Effector memory CD8-positive, alpha-beta T cell (primary cell): Measurements from ENCODE around the gene PPP2R2C.

Experiments used
- ATAC-seq: fragments of 150-1000 bp; cut with Tn5 transposase; replicated peaks from 2 replicates; pipeline ENCODE4 v1.10.0; 2021; ENCODE audit warnings: mild to moderate bottlenecking, moderate library complexity
- DNase-seq, 3 experiments: peaks; one replicate each; pipeline ENCODE4 v3.0.0; 2021
- H3K27ac Mint-ChIP-seq, 2 donors: one replicate each; pipeline ENCODE4 v1.8.0; 2022; ENCODE audit warnings: mild to moderate bottlenecking in 2 of 2, mixed read lengths in 2 of 2, moderate library complexity in 2 of 2
- H3K27me3 Mint-ChIP-seq, 2 donors: one replicate each; pipeline ENCODE4 v1.8.0; 2022; ENCODE audit warnings: mixed read lengths in 2 of 2
- H3K36me3 Mint-ChIP-seq: one replicate; pipeline ENCODE4 v1.8.0; 2022; ENCODE audit warnings: mild to moderate bottlenecking, moderate library complexity, mixed read lengths; ENCODE audit not compliant: insufficient read depth
- H3K4me1 Mint-ChIP-seq, 2 donors: one replicate each; pipeline ENCODE4 v1.8.0; 2022; ENCODE audit warnings: low read depth in 2 of 2, mixed read lengths in 2 of 2
- H3K4me3 Mint-ChIP-seq, 2 donors: one replicate each; pipeline ENCODE4 v1.8.0; 2022; ENCODE audit warnings: mild to moderate bottlenecking in 2 of 2, mixed read lengths in 2 of 2, moderate library complexity in 2 of 2
- H3K9me3 Mint-ChIP-seq, 2 donors: one replicate each; pipeline ENCODE4 v1.8.0; 2022; ENCODE audit warnings: mixed read lengths in 2 of 2

The PPP2R2C gene

GRCh38 chr4:6469898-6470501, 2.4 kb downstream of the PPP2R2C start:
- H3K36me3 Mint-ChIP-seq: no peaks in the 10 kb centered on the region
- ATAC-seq: no peak
- no peaks in the 10 kb centered on the region for H3K9me3 Mint-ChIP-seq
- peak overlapping the region; percentile 55 to 62 for H3K4me3 Mint-ChIP-seq
- H3K4me1 Mint-ChIP-seq: peaks cover 0 to 3% of the 10 kb centered on the region in 2 donors
- H3K27me3 Mint-ChIP-seq: peaks cover 64 to 77% of the 10 kb centered on the region in 2 donors
- no peak for DNase-seq
- peak overlapping the region in 1 of 2 donors; percentile 32 for H3K27ac Mint-ChIP-seq

- H3K27me3 Mint-ChIP-seq: peaks cover 63 to 77% of the 10 kb centered on the region in 2 donors
- no peaks in the 10 kb centered on the region for H3K36me3 Mint-ChIP-seq
- H3K4me1 Mint-ChIP-seq: peaks cover 0 to 3% of the 10 kb centered on the region in 2 donors
Measured at GRCh38 chr4:6469144-6469543, 3.3 kb downstream of the PPP2R2C start.

DNA sequence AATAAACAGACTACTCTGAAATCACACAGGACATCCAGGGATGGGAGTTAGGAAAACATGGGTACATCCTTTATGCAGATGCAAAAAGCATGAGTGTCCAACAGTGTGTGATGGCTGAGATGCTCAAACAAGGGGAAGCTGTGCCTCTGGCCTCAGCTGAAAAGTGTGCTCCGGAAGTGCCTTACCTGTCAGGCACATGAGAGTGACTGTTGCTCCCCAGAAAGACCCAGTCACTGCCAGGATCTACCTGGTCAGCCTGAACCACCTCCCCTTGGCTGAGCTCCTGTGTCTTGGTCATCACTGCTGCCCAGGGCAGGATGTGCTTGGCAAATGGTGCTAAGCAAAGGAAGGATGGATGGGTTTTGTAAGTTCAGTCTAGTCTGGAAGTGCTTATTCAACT, 4.0 kb downstream of the PPP2R2C start:
- DNase-seq (no peak), ATAC-seq (no peak)
- Mint-ChIP-seq H3K4me1 (peaks cover 0 to 3% of the 10 kb centered on the region in 2 donors), H3K4me3 (no peak overlapping the region), H3K27me3 (peaks cover 63 to 77% of the 10 kb centered on the region in 2 donors), H3K9me3 (no peaks in the 10 kb centered on the region), H3K36me3 (no peaks in the 10 kb centered on the region), H3K27ac (no peak overlapping the region)

More at GRCh38 chr4:6469144-6469543, 3.3 kb downstream of the PPP2R2C start:
- no peaks in the 10 kb centered on the region for H3K9me3 Mint-ChIP-seq
- no peak for ATAC-seq
- peak overlapping the region in 1 of 2 donors; percentile 9 for H3K4me3 Mint-ChIP-seq
- no peak overlapping the region for H3K27ac Mint-ChIP-seq
- no peak for DNase-seq

DNA sequence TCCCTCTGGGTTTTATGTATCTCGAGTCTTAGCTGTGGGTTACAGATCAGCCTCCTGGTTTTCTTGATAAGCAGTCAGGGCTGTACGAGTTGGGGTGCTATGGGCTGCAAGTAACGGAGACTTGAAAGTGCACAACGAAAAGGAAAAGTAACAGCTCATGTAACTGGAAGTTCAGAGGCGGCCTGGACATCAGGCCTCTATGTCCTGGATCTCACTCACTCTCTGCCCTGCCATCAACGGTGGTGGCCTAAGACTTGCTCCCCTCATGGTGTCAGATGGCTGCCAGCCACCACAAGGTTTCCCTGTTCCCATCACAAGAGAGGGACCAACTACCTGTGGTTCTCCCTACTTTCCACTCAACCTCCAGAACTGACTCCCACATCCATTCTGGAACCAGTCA, 4.8 kb downstream of the PPP2R2C start:
- peaks cover 55 to 74% of the 10 kb centered on the region in 2 donors for H3K27me3 Mint-ChIP-seq
- H3K27ac Mint-ChIP-seq: no peak overlapping the region
- H3K36me3 Mint-ChIP-seq: no peaks in the 10 kb centered on the region
- H3K9me3 Mint-ChIP-seq: no peaks in the 10 kb centered on the region
- DNase-seq (no peak), ATAC-seq (no peak)
- H3K4me1 Mint-ChIP-seq: peaks cover 0 to 3% of the 10 kb centered on the region in 2 donors
- no peak overlapping the region for H3K4me3 Mint-ChIP-seq

DNA sequence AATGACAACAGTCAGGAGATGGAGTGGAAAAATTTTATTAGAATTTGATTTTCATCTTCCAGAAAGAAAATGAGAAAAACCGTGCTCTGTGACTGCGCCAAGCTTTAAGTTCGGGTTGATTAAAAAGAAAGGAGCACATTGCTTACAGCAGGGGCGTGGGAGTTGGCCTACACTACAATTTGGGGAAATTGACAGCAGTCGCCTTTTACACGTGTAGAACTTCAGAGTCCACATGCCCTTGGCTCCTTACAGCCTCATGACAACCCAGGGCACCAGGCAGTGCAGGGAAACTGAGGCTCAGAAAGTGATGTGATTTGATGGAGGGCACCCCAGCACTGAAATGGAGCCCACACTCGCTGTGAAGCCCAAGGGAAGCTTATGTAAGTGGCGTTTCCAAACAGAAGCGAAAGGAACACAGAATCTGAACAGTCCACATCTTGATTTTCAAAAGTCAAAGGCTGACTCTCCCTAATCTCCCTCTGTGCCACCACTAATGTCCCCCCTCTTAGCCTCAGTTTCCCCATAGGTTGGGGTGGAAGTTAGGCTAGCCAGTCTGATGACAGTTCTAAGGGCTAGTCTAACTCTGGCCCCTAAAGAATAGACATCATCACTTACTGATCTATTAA, 5.5 kb downstream of the PPP2R2C start:
- ATAC-seq (no peak), DNase-seq (no peak)
- Mint-ChIP-seq H3K4me3 (no peak overlapping the region), H3K4me1 (peaks cover 0 to 3% of the 10 kb centered on the region in 2 donors), H3K27me3 (peaks cover 56 to 79% of the 10 kb centered on the region in 2 donors), H3K9me3 (no peaks in the 10 kb centered on the region), H3K27ac (no peak overlapping the region), H3K36me3 (no peaks in the 10 kb centered on the region)

GRCh38 chr4:6465955-6466354, 6.5 kb downstream of the PPP2R2C start:
- Mint-ChIP-seq H3K4me3 (no peak overlapping the region), H3K9me3 (no peaks in the 10 kb centered on the region), H3K36me3 (no peaks in the 10 kb centered on the region), H3K27ac (no peak overlapping the region), H3K27me3 (peaks cover 65 to 88% of the 10 kb centered on the region in 2 donors), H3K4me1 (peaks cover 0 to 3% of the 10 kb centered on the region in 2 donors)
- DNase-seq (no peak), ATAC-seq (no peak)

- Mint-ChIP-seq H3K4me1 (peaks cover 0 to under 1% of the 10 kb centered on the region in 2 donors), H3K36me3 (no peaks in the 10 kb centered on the region), H3K4me3 (no peak overlapping the region), H3K9me3 (no peaks in the 10 kb centered on the region), H3K27ac (no peak overlapping the region), H3K27me3 (peaks cover 66 to 92% of the 10 kb centered on the region in 2 donors)
- no peak for DNase-seq
- ATAC-seq: no peak
Measured at GRCh38 chr4:6464842-6465588, 7.4 kb downstream of the PPP2R2C start.

DNA sequence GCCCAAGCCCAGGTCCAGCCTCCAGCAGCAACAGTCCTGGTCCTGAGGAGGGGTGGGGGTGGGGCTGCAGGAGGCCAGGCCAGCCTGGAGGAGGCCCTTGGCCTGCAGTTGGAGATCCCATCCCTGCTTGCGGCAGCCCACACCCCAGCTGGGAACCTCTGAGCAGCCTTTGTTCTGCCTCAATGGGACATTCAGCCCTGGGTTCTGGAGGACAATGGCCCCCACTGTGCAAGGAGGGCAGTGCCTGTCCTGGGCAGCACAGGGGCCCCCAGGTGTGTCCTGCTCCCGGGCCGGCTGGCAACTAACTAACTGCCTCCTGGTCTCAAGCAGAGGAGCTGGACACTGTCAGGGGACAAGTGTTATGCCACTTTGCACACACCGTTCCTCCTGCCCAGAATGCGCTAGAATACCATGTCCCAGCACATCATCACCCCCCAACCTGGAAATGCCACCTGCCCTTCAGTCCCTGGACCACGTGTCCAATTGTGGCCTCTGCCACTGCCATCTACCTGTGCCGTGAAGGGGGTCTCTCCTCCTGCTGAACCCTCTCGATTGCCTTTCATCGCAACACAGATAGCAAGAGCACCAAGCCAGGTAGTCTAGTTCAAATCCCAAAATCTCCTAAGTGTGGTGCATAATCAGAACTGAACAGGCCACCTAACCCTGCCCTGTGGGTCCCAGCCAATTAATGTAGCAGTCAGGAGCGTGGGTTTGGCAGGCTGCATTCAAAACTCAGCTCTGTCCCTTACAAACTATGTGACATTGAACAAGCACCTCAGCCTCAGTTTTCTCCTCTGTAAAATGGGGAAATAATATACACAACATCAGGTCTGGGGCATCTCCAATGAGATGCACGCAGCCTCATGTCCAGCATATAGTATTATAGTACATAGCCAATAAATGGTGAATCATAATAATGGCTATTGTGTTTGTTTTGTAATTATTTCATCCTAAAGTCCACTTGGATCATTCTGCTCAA, 8.8 kb downstream of the PPP2R2C start:
- Mint-ChIP-seq H3K4me3 (no peak overlapping the region), H3K9me3 (peaks cover 1 to 2% of the 10 kb centered on the region in 2 donors), H3K4me1 (no peaks in the 10 kb centered on the region), H3K36me3 (no peaks in the 10 kb centered on the region), H3K27me3 (peaks cover 62 to 92% of the 10 kb centered on the region in 2 donors), H3K27ac (no peak overlapping the region)
- DNase-seq (no peak), ATAC-seq (no peak)

DNA sequence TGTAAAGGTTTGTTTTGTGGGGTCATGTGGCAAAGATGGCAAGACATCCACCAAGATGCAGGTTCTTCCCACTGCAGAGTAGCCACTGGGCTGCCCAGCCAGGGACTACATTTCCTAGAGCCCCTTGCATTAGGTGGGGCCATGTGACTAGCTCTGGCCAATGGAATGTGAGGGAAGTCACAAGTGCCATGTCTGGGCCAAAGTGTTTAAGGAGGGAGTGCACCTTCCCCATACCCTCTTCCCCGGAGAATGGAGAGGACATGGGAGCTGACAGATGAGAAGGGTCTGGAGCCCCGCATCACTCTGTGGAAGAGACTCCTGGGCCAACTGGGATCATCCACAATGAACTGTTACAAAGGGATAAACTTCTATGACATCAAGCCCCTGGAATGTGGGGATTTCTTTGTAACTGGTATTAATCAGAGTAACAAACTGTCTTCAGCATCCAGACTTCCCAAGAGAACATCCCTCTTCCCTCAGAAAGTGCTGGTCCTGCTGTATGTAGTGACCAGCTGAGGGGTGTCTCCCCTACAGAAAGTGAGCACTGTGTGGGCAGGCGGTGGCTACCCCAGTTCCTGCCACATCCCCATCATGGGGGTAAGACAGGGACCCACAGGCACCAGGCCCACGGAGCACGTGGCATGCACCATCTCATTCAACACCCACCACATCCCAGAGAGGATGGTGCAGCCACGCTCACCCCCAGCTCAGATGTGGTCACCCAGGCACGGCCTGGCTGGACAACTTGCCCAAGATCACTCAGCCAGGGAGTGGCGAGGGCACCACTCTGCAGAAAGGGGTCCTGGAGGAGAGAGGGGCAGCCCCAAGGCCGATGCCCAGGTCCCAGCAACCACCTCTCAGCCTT, 10.9 kb downstream of the PPP2R2C start:
- Mint-ChIP-seq H3K9me3 (peaks cover 1 to 11% of the 10 kb centered on the region in 2 donors), H3K27ac (no peak overlapping the region), H3K36me3 (no peaks in the 10 kb centered on the region), H3K4me3 (no peak overlapping the region), H3K4me1 (no peaks in the 10 kb centered on the region), H3K27me3 (peaks cover 54 to 82% of the 10 kb centered on the region in 2 donors)
- no peak for ATAC-seq
- DNase-seq: no peak

DNA sequence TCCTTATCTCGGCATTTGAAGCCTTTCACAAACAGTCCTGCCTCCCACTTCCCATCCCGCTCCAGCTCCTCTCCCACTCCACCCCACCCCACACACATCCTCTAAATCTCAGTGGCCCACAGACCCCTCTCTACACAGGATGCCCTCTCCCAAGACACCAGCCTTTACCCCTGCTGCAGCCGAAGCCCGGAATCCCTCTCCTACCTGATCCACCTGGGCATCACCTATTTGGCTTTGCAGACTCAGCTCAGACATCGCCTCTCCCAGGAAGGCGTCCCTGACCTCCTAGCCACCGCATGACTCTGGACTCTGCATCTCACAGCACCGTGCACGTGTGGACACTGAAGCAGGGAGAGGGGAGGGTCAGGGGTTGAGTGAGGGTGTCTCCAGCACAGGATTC, 11.5 kb downstream of the PPP2R2C start:
- no peak overlapping the region for H3K27ac Mint-ChIP-seq
- no peak for ATAC-seq
- H3K4me1 Mint-ChIP-seq: no peaks in the 10 kb centered on the region
- no peak overlapping the region for H3K4me3 Mint-ChIP-seq
- H3K36me3 Mint-ChIP-seq: no peaks in the 10 kb centered on the region
- peaks cover 1 to 11% of the 10 kb centered on the region in 2 donors for H3K9me3 Mint-ChIP-seq
- H3K27me3 Mint-ChIP-seq: peaks cover 56 to 81% of the 10 kb centered on the region in 2 donors
- no peak for DNase-seq

DNA sequence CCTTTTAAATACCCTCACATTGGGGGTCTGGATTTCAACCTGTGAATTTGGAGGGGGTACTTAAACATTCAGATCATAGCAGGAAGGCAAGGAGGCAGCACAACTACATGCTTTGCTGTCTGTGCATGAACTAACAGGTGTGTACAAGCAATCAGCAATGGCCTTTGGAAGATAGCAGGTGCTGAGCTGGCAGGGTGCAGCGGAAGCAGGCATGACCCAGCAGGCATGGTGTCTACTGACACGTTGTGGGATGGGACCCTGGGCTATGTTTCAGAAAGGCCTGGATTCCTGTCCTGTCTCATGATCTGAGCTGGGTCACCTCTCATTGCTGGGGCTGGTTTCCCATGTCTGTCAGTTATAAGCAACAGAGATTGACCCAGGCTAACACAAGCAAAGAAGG, 13.9 kb downstream of the PPP2R2C start:
- H3K27me3 Mint-ChIP-seq: peaks cover 64 to 86% of the 10 kb centered on the region in 2 donors
- H3K4me1 Mint-ChIP-seq: no peaks in the 10 kb centered on the region
- peaks cover 1 to 11% of the 10 kb centered on the region in 2 donors for H3K9me3 Mint-ChIP-seq
- no peak overlapping the region for H3K4me3 Mint-ChIP-seq
- DNase-seq (no peak), ATAC-seq (no peak)
- H3K27ac Mint-ChIP-seq: no peak overlapping the region
- H3K36me3 Mint-ChIP-seq: no peaks in the 10 kb centered on the region

GRCh38 chr4:6456450-6456849, 16.0 kb downstream of the PPP2R2C start:
- peaks cover 64 to 87% of the 10 kb centered on the region in 2 donors for H3K27me3 Mint-ChIP-seq
- no peak for ATAC-seq
- H3K27ac Mint-ChIP-seq: no peak overlapping the region
- H3K9me3 Mint-ChIP-seq: peaks cover 1 to 11% of the 10 kb centered on the region in 2 donors
- H3K36me3 Mint-ChIP-seq: no peaks in the 10 kb centered on the region
- DNase-seq: no peak
- H3K4me1 Mint-ChIP-seq: no peaks in the 10 kb centered on the region
- no peak overlapping the region for H3K4me3 Mint-ChIP-seq
